Esophagus muscularis mucosa (tissue), 3 donors: Measurements from ENCODE around the gene ASB2.

Experiments used
- CTCF ChIP-seq, 3 experiments: fragments of 200-600 bp in 2 of 3; fragments of 450-650 bp in 1 of 3; sonication (generic) in 2 of 3; IDR thresholded peaks; one replicate each; pipeline ENCODE4 v1.5.1; 2017 to 2019; ENCODE audit warnings: antibody characterized with exemption in 3 of 3, mild to moderate bottlenecking in 2 of 3, moderate library complexity in 1 of 3
- POLR2A ChIP-seq: fragments of 450-650 bp; IDR thresholded peaks from one replicate; pipeline ENCODE4 v1.6.1; 2017; ENCODE audit warnings: antibody characterized with exemption, moderate library complexity, mild to moderate bottlenecking, low read depth

GRCh38 chr14:93996130-93996695 lies 19.8 kb upstream of the ASB2 start:
- TF ChIP-seq CTCF (IDR thresholded peaks at IDR 0.05), result no peak
- no peak for TF ChIP-seq POLR2A
